Mesenchymal stem cell (in vitro differentiated cells and primary cell): ENCODE measurements around the gene CECR2. TPM values are rescaled to one million over a fixed set of nuclear protein-coding genes. Genes with fewer than 3 reads are reported as not detected.

Experiments used
- DNase-seq: peaks from one replicate; pipeline ENCODE4 v3.0.0-alpha.2; 2013
- H2AFZ ChIP-seq: one replicate; pipeline ENCODE4 v1.6.1; 2013; ENCODE audit warnings: low read depth, mild to moderate bottlenecking, control low read depth, inconsistent platforms, low read length, moderate library complexity
- H2AK5ac ChIP-seq: 2 replicates; pipeline ENCODE4 v1.6.1; 2013; ENCODE audit warnings: low read length, moderate library complexity, mild to moderate bottlenecking, inconsistent platforms; ENCODE audit not compliant: severe bottlenecking
- H2BK120ac ChIP-seq: one replicate; pipeline ENCODE4 v1.6.1; 2013; ENCODE audit warnings: low read depth, mild to moderate bottlenecking, inconsistent platforms, low read length, moderate library complexity
- H2BK12ac ChIP-seq, 2 experiments: one replicate each; pipeline ENCODE4 v1.6.1; 2013; ENCODE audit warnings: inconsistent platforms in 2 of 2, low read length in 2 of 2, mild to moderate bottlenecking in 2 of 2, moderate library complexity in 2 of 2, control low read depth in 1 of 2
- H2BK15ac ChIP-seq: one replicate; pipeline ENCODE4 v1.6.1; 2013; ENCODE audit warnings: mild to moderate bottlenecking, low read depth, inconsistent platforms; ENCODE audit not compliant: poor library complexity, severe bottlenecking
- H2BK5ac ChIP-seq: 2 replicates; pipeline ENCODE4 v1.6.1; 2013; ENCODE audit warnings: low read depth, mild to moderate bottlenecking, low read length, control low read depth, inconsistent platforms; ENCODE audit not compliant: poor library complexity, severe bottlenecking
- H3K14ac ChIP-seq, 2 experiments: one replicate each; pipeline ENCODE4 v1.6.1; 2013; ENCODE audit warnings: inconsistent platforms in 2 of 2, low read length in 2 of 2, control low read depth in 1 of 2, mild to moderate bottlenecking in 1 of 2, moderate library complexity in 1 of 2
- H3K18ac ChIP-seq, 2 experiments: one replicate each; pipeline ENCODE4 v1.6.1; 2013; ENCODE audit warnings: inconsistent platforms in 2 of 2, low read length in 2 of 2, control low read depth in 1 of 2, low read depth in 1 of 2, mild to moderate bottlenecking in 1 of 2
- H3K23ac ChIP-seq, 2 experiments: one replicate each; pipeline ENCODE4 v1.6.1; 2013; ENCODE audit warnings: inconsistent platforms in 2 of 2, low read length in 2 of 2, mild to moderate bottlenecking in 2 of 2, moderate library complexity in 2 of 2, control low read depth in 1 of 2
- H3K27ac ChIP-seq: 2 replicates; pipeline ENCODE4 v1.5.1; 2013; ENCODE audit warnings: mild to moderate bottlenecking, moderate library complexity, low read length, control low read depth, inconsistent platforms; ENCODE audit not compliant: poor library complexity, severe bottlenecking
- H3K27me3 ChIP-seq, 2 experiments: 2 replicates each; pipeline versions ENCODE4 v1.6.1 to v1.7.0; 2013; ENCODE audit warnings: low read length in 2 of 2, mild to moderate bottlenecking in 2 of 2, moderate library complexity in 2 of 2, control low read depth in 1 of 2, inconsistent platforms in 1 of 2; ENCODE audit not compliant: control insufficient read depth in 1 of 2, insufficient read depth in 1 of 2
- H3K36me3 ChIP-seq, 2 experiments: 2 replicates each; pipeline versions ENCODE4 v1.6.1 to v1.7.0; 2013; ENCODE audit warnings: low read length in 2 of 2, control low read depth in 1 of 2, inconsistent platforms in 1 of 2, low read depth in 1 of 2, mild to moderate bottlenecking in 1 of 2; ENCODE audit not compliant: insufficient read depth in 2 of 2, control insufficient read depth in 1 of 2
- H3K4ac ChIP-seq, 2 experiments: one replicate each; pipeline ENCODE4 v1.6.1; 2013; ENCODE audit warnings: inconsistent platforms in 2 of 2, low read length in 2 of 2, mild to moderate bottlenecking in 2 of 2, moderate library complexity in 2 of 2, control low read depth in 1 of 2, low read depth in 1 of 2
- H3K4me1 ChIP-seq: 2 replicates; pipeline ENCODE4 v1.6.1; 2013; ENCODE audit warnings: low read depth, low read length, control low read depth; ENCODE audit not compliant: control insufficient read depth, insufficient read depth
- H3K4me2 ChIP-seq: 2 replicates; pipeline ENCODE4 v1.6.1; 2013; ENCODE audit warnings: low read length, mild to moderate bottlenecking, inconsistent platforms; ENCODE audit not compliant: poor library complexity, severe bottlenecking
- H3K4me3 ChIP-seq, 2 experiments: 2 replicates each; pipeline versions ENCODE4 v1.5.1 to v1.7.0; 2013; ENCODE audit warnings: low read length in 2 of 2, mild to moderate bottlenecking in 2 of 2, control low read depth in 1 of 2, low read depth in 1 of 2; ENCODE audit not compliant: insufficient read depth in 1 of 2
- H3K79me1 ChIP-seq: replicated peaks from 2 replicates; pipeline ENCODE4 v1.6.1; 2013; ENCODE audit warnings: mild to moderate bottlenecking, control low read depth, low read length, inconsistent platforms; ENCODE audit not compliant: poor library complexity, severe bottlenecking
- H3K9ac ChIP-seq: 2 replicates; pipeline ENCODE4 v1.7.0; 2013; ENCODE audit warnings: mild to moderate bottlenecking, low read length, moderate library complexity
- H3K9me3 ChIP-seq: 2 replicates; pipeline ENCODE4 v1.7.0; 2013; ENCODE audit warnings: mild to moderate bottlenecking, low read length; ENCODE audit not compliant: control insufficient read depth
- H4K8ac ChIP-seq: one replicate; pipeline ENCODE4 v1.6.1; 2013; ENCODE audit warnings: inconsistent platforms, mild to moderate bottlenecking, low read length, moderate library complexity
- H4K91ac ChIP-seq: one replicate; pipeline ENCODE4 v1.6.1; 2013; ENCODE audit warnings: mild to moderate bottlenecking, low read length, inconsistent platforms
- WGBS: methylation state at CpG from one replicate; pipeline ENCODE4 v1.1.7; 2013; ENCODE audit warnings: mixed read lengths; 5-methylcytosine and 5-hydroxymethylcytosine counted together
- polyA plus RNA-seq, 2 experiments: library from polyadenylated mRNA; stranded (reverse); fragments of 200-250 nt; gene quantifications; one replicate each; pipeline ENCODE4 v1.2.3, GENCODE V29; 2013

CECR2 gene
- polyA plus RNA-seq (2013, experiment 1 of 2), result not detected
- polyA plus RNA-seq (2013, experiment 2 of 2), result not detected

DNA sequence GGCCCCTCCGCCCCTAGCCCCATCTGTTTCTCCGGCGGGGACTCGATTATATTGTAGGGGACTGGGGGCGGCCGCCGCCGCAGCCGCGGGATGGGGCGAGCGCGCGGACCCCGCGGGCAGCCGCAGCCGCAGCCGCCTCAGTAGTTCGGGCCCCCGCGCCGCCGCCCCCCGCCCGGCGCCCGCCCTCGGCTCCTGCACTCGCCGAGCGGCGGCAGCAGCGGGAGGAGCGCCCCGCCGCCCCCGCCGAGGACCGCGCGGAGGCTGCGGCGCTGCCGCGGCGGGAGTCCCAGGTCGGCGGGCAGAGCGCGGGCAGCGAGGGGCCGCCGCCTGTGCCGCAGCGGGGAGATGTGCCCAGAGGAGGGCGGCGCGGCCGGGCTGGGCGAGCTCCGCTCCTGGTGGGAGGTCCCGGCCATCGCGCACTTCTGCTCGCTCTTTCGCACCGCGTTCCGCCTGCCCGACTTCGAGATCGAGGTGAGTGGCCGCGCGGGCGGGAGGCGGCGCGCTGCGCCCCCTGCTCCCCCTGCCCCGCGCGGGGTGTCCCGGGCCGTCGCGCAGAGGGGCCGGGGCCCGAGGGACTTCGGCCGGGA, at the start of gene CECR2:
Gene CECR2 (plus strand): TSS at position 22 of the 587 bp plus-strand sequence. CDS start 324 bp downstream, at position 346.
- H3K9me3 ChIP-seq, result no peaks in the 10 kb centered on the region
- no peak within 1 kb of the TSS for H2BK15ac ChIP-seq
- no peaks in the 10 kb centered on the region for H3K36me3 ChIP-seq
- peak within 1 kb of the TSS; percentile 89 for H3K4me2 ChIP-seq
- H4K91ac ChIP-seq, result no peak within 1 kb of the TSS
- H4K8ac ChIP-seq, result no peak within 1 kb of the TSS
- H3K14ac ChIP-seq, result no peak within 1 kb of the TSS
- no peak within 1 kb of the TSS for H2AFZ ChIP-seq
- no peak within 1 kb of the TSS for H3K18ac ChIP-seq
- under 1% methylated on average over 64 of the region's 92 CpGs for WGBS
- H2BK5ac ChIP-seq, result no peak within 1 kb of the TSS
- H3K9ac ChIP-seq, result no peak within 1 kb of the TSS
- no peak within 1 kb of the TSS for H3K27ac ChIP-seq
- peaks cover 19% of the 10 kb centered on the region for H3K4me1 ChIP-seq
- peak; percentile 1 for DNase-seq
- H2BK120ac ChIP-seq, result peak within 1 kb of the TSS; percentile 19
- no peaks in the 10 kb centered on the region for H3K79me1 ChIP-seq
- H2AK5ac ChIP-seq, result no peak within 1 kb of the TSS
- H3K23ac ChIP-seq, result no peak within 1 kb of the TSS
- no peak within 1 kb of the TSS for H3K4ac ChIP-seq
- no peak within 1 kb of the TSS for H2BK12ac ChIP-seq
- H3K4me3 ChIP-seq, result peak within 1 kb of the TSS; percentile 13 to 32
- H3K27me3 ChIP-seq, result peaks cover 72 to 80% of the 10 kb centered on the region in 2 experiments

DNA sequence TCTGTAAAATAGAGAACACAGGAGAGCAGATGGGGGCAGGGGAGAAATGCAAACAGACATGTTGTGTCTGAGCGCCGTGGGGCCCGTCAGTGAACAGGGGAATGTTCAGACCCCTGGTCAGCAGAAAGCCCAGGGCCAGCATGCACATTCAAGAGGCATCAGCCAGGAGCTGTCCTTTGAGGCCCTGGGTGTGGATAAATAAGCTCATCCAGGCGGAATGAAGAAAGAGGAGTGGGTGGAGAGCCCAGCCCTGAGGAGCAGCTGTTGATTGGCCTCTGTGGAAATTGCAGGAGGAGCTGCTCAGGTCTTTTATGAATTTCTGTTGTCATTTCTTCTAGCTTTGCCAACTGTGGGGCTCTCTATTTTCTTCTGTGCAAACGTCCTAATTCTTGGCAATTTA, 49.7 kb upstream of the CECR2 start:
- no peaks in the 10 kb centered on the region for H3K79me1 ChIP-seq
- no peak for DNase-seq
- H3K9me3 ChIP-seq, result no peaks in the 10 kb centered on the region
- H2BK5ac ChIP-seq, result no peak overlapping the region
- no peak overlapping the region for H3K23ac ChIP-seq
- no peak overlapping the region for H2BK120ac ChIP-seq
- H2BK12ac ChIP-seq, result no peak overlapping the region
- no peak overlapping the region for H3K14ac ChIP-seq
- no peak overlapping the region for H3K4ac ChIP-seq
- no peaks in the 10 kb centered on the region for H3K36me3 ChIP-seq
- H3K27me3 ChIP-seq, result peaks cover 0 to 17% of the 10 kb centered on the region in 2 experiments
- H2BK15ac ChIP-seq, result no peak overlapping the region
- H4K91ac ChIP-seq, result no peak overlapping the region
- no peak overlapping the region for H3K27ac ChIP-seq
- no peak overlapping the region for H4K8ac ChIP-seq
- H3K4me1 ChIP-seq, result no peaks in the 10 kb centered on the region
- no peak overlapping the region for H3K4me2 ChIP-seq
- no peak overlapping the region for H2AFZ ChIP-seq
- H2AK5ac ChIP-seq, result no peak overlapping the region
- 57% methylated on average over 4 of the region's 5 CpGs for WGBS
- no peak overlapping the region for H3K4me3 ChIP-seq
- no peak overlapping the region for H3K9ac ChIP-seq
- H3K18ac ChIP-seq, result no peak overlapping the region

DNA sequence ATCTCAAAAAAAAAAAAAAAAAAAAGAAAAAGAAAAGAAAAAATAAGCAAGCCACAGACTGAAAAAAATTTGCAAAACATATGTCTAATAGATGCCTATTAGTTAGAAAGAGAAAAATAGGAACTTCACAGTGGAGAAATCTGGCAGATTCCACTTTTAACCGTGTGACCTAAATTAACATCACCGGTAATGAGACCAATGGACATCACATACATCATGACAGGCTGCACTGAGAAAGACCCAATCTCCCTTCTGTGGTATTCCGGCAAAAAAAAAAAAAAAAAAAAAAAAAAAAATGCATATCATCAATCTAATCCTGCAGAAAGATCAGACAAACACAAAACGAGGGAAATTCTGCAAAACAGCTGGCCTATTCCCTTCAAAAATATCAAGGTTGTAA, 46.7 kb upstream of the CECR2 start:
- Histone ChIP-seq H2BK120ac (no peak overlapping the region), H3K27me3 (peaks cover 0 to 7% of the 10 kb centered on the region in 2 experiments), H3K18ac (no peak overlapping the region), H3K9ac (no peak overlapping the region), H4K8ac (no peak overlapping the region), H3K23ac (no peak overlapping the region), H3K4me1 (no peaks in the 10 kb centered on the region), H3K9me3 (no peaks in the 10 kb centered on the region), H2BK5ac (no peak overlapping the region), H2BK15ac (no peak overlapping the region), H2AFZ (no peak overlapping the region), H3K27ac (no peak overlapping the region), H3K4ac (no peak overlapping the region), H4K91ac (no peak overlapping the region), H2BK12ac (no peak overlapping the region), H3K4me2 (no peak overlapping the region), H3K36me3 (no peaks in the 10 kb centered on the region), H3K4me3 (no peak overlapping the region), H2AK5ac (no peak overlapping the region), H3K79me1 (no peaks in the 10 kb centered on the region), H3K14ac (no peak overlapping the region)
- WGBS, result 100% methylated on average over 2 of the region's 4 CpGs
- DNase-seq, result no peak

DNA sequence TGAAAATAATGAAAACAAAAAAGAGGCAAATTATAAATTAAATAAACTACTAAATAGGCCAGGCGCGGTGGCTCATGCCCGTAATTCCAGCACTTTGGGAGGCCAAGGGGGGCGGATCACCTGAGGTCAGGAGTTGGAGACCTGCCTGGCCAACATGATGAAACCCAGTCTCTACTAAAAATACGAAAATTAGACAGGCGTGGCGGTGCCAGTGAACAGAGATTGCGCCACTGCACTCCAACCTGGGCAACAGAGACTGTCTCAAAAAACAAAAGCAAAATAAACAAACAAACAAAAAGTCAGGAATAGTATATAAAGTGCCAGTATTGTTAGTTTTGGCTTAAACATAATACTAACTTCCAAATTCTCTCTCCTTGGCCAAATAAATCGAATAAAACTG, 37.6 kb upstream of the CECR2 start:
- H2AK5ac ChIP-seq, result no peak overlapping the region
- no peak overlapping the region for H4K8ac ChIP-seq
- WGBS, result 92% methylated on average over 6 of the region's 9 CpGs
- peaks cover 0 to 4% of the 10 kb centered on the region in 2 experiments for H3K27me3 ChIP-seq
- H3K14ac ChIP-seq, result no peak overlapping the region
- no peak overlapping the region for H3K27ac ChIP-seq
- H3K9me3 ChIP-seq, result no peaks in the 10 kb centered on the region
- no peaks in the 10 kb centered on the region for H3K36me3 ChIP-seq
- no peak overlapping the region for H3K4ac ChIP-seq
- no peak overlapping the region for H3K23ac ChIP-seq
- no peak overlapping the region for H2AFZ ChIP-seq
- H3K4me3 ChIP-seq, result no peak overlapping the region
- no peak overlapping the region for H2BK12ac ChIP-seq
- no peak for DNase-seq
- H3K4me1 ChIP-seq, result no peaks in the 10 kb centered on the region
- H2BK120ac ChIP-seq, result no peak overlapping the region
- H2BK5ac ChIP-seq, result no peak overlapping the region
- H3K4me2 ChIP-seq, result no peak overlapping the region
- no peak overlapping the region for H3K18ac ChIP-seq
- H2BK15ac ChIP-seq, result no peak overlapping the region
- no peaks in the 10 kb centered on the region for H3K79me1 ChIP-seq
- H3K9ac ChIP-seq, result no peak overlapping the region
- no peak overlapping the region for H4K91ac ChIP-seq
